NCI-H524 treated with DMSO at 0.1 percent for 48 hours (cell line): ENCODE measurements around the gene EFCAB7.
A peak's percentile ranks its signal among the peaks of the same experiment; 100 is the strongest.

Experiments
- DNase-seq: peaks from one replicate; lab custom pipeline; 2025; lab: John Stamatoyannopoulos, UW

EFCAB7 gene

GRCh38 chr1:63522891-63523728 lies at the start of gene EFCAB7, which contains the start of gene ITGB3BP:
EFCAB7 (plus strand) TSS chr1:63523525; CDS start chr1:63525573, 2,048 bp downstream.
ITGB3BP (minus strand) TSS chr1:63523225; CDS start chr1:63523133, 92 bp downstream.
- DNase-seq = peak; percentile 98

GRCh38 chr1:63475761-63476160 lies 47.6 kb upstream of the EFCAB7 start:
- DNase-seq = no peak

GRCh38 chr1:63480057-63480456 lies 43.3 kb upstream of the EFCAB7 start:
- no peak for DNase-seq

GRCh38 chr1:63486629-63487028 lies 36.7 kb upstream of the EFCAB7 start:
- DNase-seq = no peak

GRCh38 chr1:63487336-63488065 lies 35.8 kb upstream of the EFCAB7 start:
- DNase-seq = no peak

- DNase-seq = no peak
Measured at GRCh38 chr1:63497577-63497976, 25.7 kb upstream of the EFCAB7 start.

- no peak for DNase-seq
Measured at GRCh38 chr1:63498106-63498505, 25.2 kb upstream of the EFCAB7 start.

GRCh38 chr1:63501256-63501655 lies 22.1 kb upstream of the EFCAB7 start:
- DNase-seq = no peak

- DNase-seq = no peak
Measured at GRCh38 chr1:63506782-63507181, 16.5 kb upstream of the EFCAB7 start.

- no peak for DNase-seq
Measured at GRCh38 chr1:63509718-63510117, 13.6 kb upstream of the EFCAB7 start.

GRCh38 chr1:63512584-63512983 lies 10.7 kb upstream of the EFCAB7 start:
- no peak for DNase-seq

GRCh38 chr1:63516629-63517028 lies 6.7 kb upstream of the EFCAB7 start:
- no peak for DNase-seq

- DNase-seq = no peak
Measured at GRCh38 chr1:63523738-63524137, 413 bp downstream of the EFCAB7 start.

GRCh38 chr1:63524201-63524600 lies 876 bp downstream of the EFCAB7 start:
- DNase-seq = no peak

GRCh38 chr1:63532727-63533126 lies 9.4 kb downstream of the EFCAB7 start:
- no peak for DNase-seq

GRCh38 chr1:63533931-63534330 lies 10.6 kb downstream of the EFCAB7 start:
- DNase-seq = no peak

- no peak for DNase-seq
Measured at GRCh38 chr1:63534406-63534805, 11.1 kb downstream of the EFCAB7 start.

GRCh38 chr1:63537006-63537405 lies 13.7 kb downstream of the EFCAB7 start:
- no peak for DNase-seq

- peak; percentile 2 for DNase-seq
Measured at GRCh38 chr1:63537940-63538339, 14.6 kb downstream of the EFCAB7 start.

GRCh38 chr1:63545780-63546179 lies 22.5 kb downstream of the EFCAB7 start:
- no peak for DNase-seq

GRCh38 chr1:63547621-63548294 lies 24.4 kb downstream of the EFCAB7 start:
- no peak for DNase-seq

- no peak for DNase-seq
Measured at GRCh38 chr1:63548303-63548702, 25.0 kb downstream of the EFCAB7 start.

- no peak for DNase-seq
Measured at GRCh38 chr1:63548877-63549276, 25.6 kb downstream of the EFCAB7 start.
